ENCODE results near the gene DMRT2. TPM values are rescaled to one million over a fixed set of nuclear protein-coding genes. Genes with fewer than 3 reads are reported as not detected.

DMRT2 gene
- total RNA-seq (2022; extraction: Qiagen RNA extraction; ENCODE audit: low read depth) = 0.08 to 0.13 TPM in 2 of 5 replicates, not detected in the others

GRCh38 chr9:1050125-1050895 lies at the start of gene DMRT2:
TSS of gene DMRT2 (plus strand) at chr9:1050357. CDS start at chr9:1051614, 1,257 bp downstream.

Other genes starting within 250 kb of the DMRT2 start
- gene DMRT1, start 208.7 kb upstream of the DMRT2 start, total RNA-seq (2022; extraction: Qiagen RNA extraction; ENCODE audit: low read depth) = 0.06 TPM in 2 of 5 replicates, not detected in the others
- not detected in 5 replicates for gene DMRT3, start 73.7 kb upstream of the DMRT2 start, total RNA-seq (2022; extraction: Qiagen RNA extraction; ENCODE audit: low read depth)

Data from A549 treated with GW870086 at 1 μM for 4 hours (cell line).